HepG2 (cell line): ENCODE measurements around the gene NUDT13. TPM values are rescaled to one million over a fixed set of nuclear protein-coding genes. Genes with fewer than 3 reads are reported as not detected.

Source experiments
- ZKSCAN8 ChIP-seq: IDR thresholded peaks from 2 replicates; pipeline ENCODE4 v1.6.1; 2016; ENCODE audit warnings: borderline replicate concordance, missing genetic modification reagents, missing compliant biosample characterization
- ZNF12 ChIP-seq: sonication (generic); formaldehyde crosslinking; IDR thresholded peaks from 2 replicates; pipeline ENCODE4 v1.5.0; 2020; ENCODE audit warnings: missing genetic modification reagents
- ZNF17 ChIP-seq: sonication (generic); formaldehyde crosslinking; IDR thresholded peaks from 2 replicates; pipeline ENCODE4 v1.5.0; 2020; ENCODE audit warnings: mild to moderate bottlenecking, missing genetic modification reagents
- ZNF326 ChIP-seq: sonication (generic); formaldehyde crosslinking; IDR thresholded peaks from 2 replicates; pipeline ENCODE4 v1.4.0; 2020; ENCODE audit warnings: missing genetic modification reagents, borderline replicate concordance
- ZNF510 ChIP-seq: sonication (generic); formaldehyde crosslinking; IDR thresholded peaks from 2 replicates; pipeline ENCODE4 v1.4.0; 2020; ENCODE audit warnings: low read depth, mild to moderate bottlenecking, missing genetic modification reagents
- ZNF614 ChIP-seq: IDR thresholded peaks from 2 replicates; pipeline ENCODE4 v1.6.1; 2018; ENCODE audit warnings: missing biosample characterization, missing genetic modification reagents, inconsistent platforms, borderline replicate concordance
- polyA plus RNA-seq, 8 experiments: library from polyadenylated mRNA; depleted of rRNA in 3 of 8; stranded (reverse) in 7 of 8; unstranded in 1 of 8; fragments of >200 nt; fragmentation: Illumina TruSeq in 4 of 8; extraction: Trizol in 4 of 8; gene quantifications; 2 replicates each; pipeline versions ENCODE4 v1.2.1 to v1.2.3, GENCODE V29; 2011 to 2016; ENCODE audit warnings: low read depth in 4 of 8, missing spikeins in 1 of 8, mixed read lengths in 1 of 8; ENCODE audit not compliant: insufficient read depth in 1 of 8
- total RNA-seq, 5 experiments: library from RNA; depleted of rRNA; stranded (reverse); fragments of >200 nt; fragmentation: Illumina TruSeq; extraction: Trizol; gene quantifications; 2 replicates each; pipeline ENCODE4 v1.2.3, GENCODE V29; 2016; ENCODE audit warnings: low read depth in 1 of 5
- TF ChIP-seq, protein P1 (sequence below): sonication (generic); formaldehyde crosslinking; IDR thresholded peaks from 2 replicates; pipeline ENCODE4 v1.4.0; 2020; ENCODE audit warnings: missing genetic modification reagents
- TF ChIP-seq, protein P2 (sequence below): sonication (generic); formaldehyde crosslinking; IDR thresholded peaks from 2 replicates; pipeline ENCODE4 v1.8.1; 2023; ENCODE audit warnings: mild to moderate bottlenecking, missing genetic modification reagents, borderline replicate concordance
- TF ChIP-seq, protein P3 (sequence below), 2 experiments: sonication (generic) in 1 of 2; formaldehyde crosslinking in 1 of 2; IDR thresholded peaks; 2 replicates each; pipeline versions ENCODE4 v1.6.1 to v1.9.0; 2014 to 2022; ENCODE audit warnings: antibody characterized with exemption in 1 of 2, borderline replicate concordance in 1 of 2, inconsistent platforms in 1 of 2, low read depth in 1 of 2, missing genetic modification reagents in 1 of 2
- TF ChIP-seq, protein P4 (sequence below): sonication (generic); formaldehyde crosslinking; IDR thresholded peaks from 2 replicates; pipeline ENCODE4 v1.4.0; 2020; ENCODE audit warnings: missing genetic modification reagents
- TF ChIP-seq, protein P5 (sequence below): sonication (generic); formaldehyde crosslinking; IDR thresholded peaks from 2 replicates; pipeline ENCODE4 v1.5.0; 2020; ENCODE audit warnings: mild to moderate bottlenecking, low read depth, missing genetic modification reagents, borderline replicate concordance

NUDT13 gene
- total and polyA plus RNA-seq, 2 of the 13 experiments (the other 11 are each of a cell fraction or from before 2014, with no cell fraction given): 4.2 to 6.5 TPM

DNA sequence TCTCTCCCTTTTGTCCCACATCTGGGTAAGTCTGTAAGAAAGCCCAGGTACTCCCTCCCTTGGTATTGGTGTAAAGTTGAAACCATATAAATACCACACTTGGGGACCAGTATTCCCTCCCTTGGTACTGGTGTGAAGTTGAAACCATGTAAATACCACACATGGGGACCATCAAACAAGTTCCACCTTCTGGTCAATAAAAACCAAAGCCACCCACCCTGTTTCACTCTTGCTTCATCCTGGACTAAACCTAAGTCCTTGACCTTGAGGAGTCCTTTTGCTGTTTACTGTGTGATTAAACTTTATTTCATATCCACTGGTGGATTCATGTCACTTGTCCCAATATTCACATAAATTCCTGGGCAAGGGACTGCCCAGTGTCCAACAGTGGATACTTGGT is 22.0 kb upstream of the NUDT13 start (continued):
- TF ChIP-seq, protein P1, sequence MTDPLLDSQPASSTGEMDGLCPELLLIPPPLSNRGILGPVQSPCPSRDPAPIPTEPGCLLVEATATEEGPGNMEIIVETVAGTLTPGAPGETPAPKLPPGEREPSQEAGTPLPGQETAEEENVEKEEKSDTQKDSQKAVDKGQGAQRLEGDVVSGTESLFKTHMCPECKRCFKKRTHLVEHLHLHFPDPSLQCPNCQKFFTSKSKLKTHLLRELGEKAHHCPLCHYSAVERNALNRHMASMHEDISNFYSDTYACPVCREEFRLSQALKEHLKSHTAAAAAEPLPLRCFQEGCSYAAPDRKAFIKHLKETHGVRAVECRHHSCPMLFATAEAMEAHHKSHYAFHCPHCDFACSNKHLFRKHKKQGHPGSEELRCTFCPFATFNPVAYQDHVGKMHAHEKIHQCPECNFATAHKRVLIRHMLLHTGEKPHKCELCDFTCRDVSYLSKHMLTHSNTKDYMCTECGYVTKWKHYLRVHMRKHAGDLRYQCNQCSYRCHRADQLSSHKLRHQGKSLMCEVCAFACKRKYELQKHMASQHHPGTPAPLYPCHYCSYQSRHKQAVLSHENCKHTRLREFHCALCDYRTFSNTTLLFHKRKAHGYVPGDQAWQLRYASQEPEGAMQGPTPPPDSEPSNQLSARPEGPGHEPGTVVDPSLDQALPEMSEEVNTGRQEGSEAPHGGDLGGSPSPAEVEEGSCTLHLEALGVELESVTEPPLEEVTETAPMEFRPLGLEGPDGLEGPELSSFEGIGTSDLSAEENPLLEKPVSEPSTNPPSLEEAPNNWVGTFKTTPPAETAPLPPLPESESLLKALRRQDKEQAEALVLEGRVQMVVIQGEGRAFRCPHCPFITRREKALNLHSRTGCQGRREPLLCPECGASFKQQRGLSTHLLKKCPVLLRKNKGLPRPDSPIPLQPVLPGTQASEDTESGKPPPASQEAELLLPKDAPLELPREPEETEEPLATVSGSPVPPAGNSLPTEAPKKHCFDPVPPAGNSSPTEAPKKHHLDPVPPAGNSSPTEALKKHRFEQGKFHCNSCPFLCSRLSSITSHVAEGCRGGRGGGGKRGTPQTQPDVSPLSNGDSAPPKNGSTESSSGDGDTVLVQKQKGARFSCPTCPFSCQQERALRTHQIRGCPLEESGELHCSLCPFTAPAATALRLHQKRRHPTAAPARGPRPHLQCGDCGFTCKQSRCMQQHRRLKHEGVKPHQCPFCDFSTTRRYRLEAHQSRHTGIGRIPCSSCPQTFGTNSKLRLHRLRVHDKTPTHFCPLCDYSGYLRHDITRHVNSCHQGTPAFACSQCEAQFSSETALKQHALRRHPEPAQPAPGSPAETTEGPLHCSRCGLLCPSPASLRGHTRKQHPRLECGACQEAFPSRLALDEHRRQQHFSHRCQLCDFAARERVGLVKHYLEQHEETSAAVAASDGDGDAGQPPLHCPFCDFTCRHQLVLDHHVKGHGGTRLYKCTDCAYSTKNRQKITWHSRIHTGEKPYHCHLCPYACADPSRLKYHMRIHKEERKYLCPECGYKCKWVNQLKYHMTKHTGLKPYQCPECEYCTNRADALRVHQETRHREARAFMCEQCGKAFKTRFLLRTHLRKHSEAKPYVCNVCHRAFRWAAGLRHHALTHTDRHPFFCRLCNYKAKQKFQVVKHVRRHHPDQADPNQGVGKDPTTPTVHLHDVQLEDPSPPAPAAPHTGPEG (CRISPR knock-in tag): no peak
- TF ChIP-seq ZNF17 (CRISPR knock-in tag) (no peak), ZKSCAN8 (CRISPR knock-in tag) (0 out of 2 replicates have a peak, but pooled peaks have one; percentile 27), ZNF326 (CRISPR knock-in tag) (no peak), ZNF510 (CRISPR knock-in tag) (no peak), ZNF12 (CRISPR knock-in tag) (no peak), ZNF614 (no peak)
- TF ChIP-seq, protein P2, sequence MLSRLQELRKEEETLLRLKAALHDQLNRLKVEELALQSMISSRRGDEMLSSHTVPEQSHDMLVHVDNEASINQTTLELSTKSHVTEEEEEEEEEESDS (CRISPR knock-in tag): no peak
- TF ChIP-seq, protein P3, sequence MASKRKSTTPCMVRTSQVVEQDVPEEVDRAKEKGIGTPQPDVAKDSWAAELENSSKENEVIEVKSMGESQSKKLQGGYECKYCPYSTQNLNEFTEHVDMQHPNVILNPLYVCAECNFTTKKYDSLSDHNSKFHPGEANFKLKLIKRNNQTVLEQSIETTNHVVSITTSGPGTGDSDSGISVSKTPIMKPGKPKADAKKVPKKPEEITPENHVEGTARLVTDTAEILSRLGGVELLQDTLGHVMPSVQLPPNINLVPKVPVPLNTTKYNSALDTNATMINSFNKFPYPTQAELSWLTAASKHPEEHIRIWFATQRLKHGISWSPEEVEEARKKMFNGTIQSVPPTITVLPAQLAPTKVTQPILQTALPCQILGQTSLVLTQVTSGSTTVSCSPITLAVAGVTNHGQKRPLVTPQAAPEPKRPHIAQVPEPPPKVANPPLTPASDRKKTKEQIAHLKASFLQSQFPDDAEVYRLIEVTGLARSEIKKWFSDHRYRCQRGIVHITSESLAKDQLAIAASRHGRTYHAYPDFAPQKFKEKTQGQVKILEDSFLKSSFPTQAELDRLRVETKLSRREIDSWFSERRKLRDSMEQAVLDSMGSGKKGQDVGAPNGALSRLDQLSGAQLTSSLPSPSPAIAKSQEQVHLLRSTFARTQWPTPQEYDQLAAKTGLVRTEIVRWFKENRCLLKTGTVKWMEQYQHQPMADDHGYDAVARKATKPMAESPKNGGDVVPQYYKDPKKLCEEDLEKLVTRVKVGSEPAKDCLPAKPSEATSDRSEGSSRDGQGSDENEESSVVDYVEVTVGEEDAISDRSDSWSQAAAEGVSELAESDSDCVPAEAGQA (IDR thresholded peaks at IDR 0.05; ENCODE audit: low read depth): no peak
- TF ChIP-seq, protein P3 (CRISPR knock-in tag; IDR thresholded peaks at IDR 0.05; ENCODE audit: borderline replicate concordance): no peak
- TF ChIP-seq, protein P4, sequence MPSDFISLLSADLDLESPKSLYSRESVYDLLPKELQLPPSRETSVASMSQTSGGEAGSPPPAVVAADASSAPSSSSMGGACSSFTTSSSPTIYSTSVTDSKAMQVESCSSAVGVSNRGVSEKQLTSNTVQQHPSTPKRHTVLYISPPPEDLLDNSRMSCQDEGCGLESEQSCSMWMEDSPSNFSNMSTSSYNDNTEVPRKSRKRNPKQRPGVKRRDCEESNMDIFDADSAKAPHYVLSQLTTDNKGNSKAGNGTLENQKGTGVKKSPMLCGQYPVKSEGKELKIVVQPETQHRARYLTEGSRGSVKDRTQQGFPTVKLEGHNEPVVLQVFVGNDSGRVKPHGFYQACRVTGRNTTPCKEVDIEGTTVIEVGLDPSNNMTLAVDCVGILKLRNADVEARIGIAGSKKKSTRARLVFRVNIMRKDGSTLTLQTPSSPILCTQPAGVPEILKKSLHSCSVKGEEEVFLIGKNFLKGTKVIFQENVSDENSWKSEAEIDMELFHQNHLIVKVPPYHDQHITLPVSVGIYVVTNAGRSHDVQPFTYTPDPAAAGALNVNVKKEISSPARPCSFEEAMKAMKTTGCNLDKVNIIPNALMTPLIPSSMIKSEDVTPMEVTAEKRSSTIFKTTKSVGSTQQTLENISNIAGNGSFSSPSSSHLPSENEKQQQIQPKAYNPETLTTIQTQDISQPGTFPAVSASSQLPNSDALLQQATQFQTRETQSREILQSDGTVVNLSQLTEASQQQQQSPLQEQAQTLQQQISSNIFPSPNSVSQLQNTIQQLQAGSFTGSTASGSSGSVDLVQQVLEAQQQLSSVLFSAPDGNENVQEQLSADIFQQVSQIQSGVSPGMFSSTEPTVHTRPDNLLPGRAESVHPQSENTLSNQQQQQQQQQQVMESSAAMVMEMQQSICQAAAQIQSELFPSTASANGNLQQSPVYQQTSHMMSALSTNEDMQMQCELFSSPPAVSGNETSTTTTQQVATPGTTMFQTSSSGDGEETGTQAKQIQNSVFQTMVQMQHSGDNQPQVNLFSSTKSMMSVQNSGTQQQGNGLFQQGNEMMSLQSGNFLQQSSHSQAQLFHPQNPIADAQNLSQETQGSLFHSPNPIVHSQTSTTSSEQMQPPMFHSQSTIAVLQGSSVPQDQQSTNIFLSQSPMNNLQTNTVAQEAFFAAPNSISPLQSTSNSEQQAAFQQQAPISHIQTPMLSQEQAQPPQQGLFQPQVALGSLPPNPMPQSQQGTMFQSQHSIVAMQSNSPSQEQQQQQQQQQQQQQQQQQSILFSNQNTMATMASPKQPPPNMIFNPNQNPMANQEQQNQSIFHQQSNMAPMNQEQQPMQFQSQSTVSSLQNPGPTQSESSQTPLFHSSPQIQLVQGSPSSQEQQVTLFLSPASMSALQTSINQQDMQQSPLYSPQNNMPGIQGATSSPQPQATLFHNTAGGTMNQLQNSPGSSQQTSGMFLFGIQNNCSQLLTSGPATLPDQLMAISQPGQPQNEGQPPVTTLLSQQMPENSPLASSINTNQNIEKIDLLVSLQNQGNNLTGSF: no peak
- TF ChIP-seq, protein P5, sequence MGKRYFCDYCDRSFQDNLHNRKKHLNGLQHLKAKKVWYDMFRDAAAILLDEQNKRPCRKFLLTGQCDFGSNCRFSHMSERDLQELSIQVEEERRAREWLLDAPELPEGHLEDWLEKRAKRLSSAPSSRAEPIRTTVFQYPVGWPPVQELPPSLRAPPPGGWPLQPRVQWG (CRISPR knock-in tag): no peak
